Vagina (tissue), 2 donors: Measurements from ENCODE around the gene PITRM1.

Experiments
- POLR2A ChIP-seq, 2 donors: fragments of 450-650 bp; IDR thresholded peaks; one replicate each; pipeline ENCODE4 v1.6.1; 2017; ENCODE audit warnings: antibody characterized with exemption in 2 of 2, mild to moderate bottlenecking in 2 of 2, moderate library complexity in 2 of 2
- TF ChIP-seq, protein P1 (sequence below), 3 experiments: fragments of 450-650 bp in 2 of 3; fragments of 200-600 bp in 1 of 3; sonication (generic) in 1 of 3; IDR thresholded peaks; one replicate each; pipeline ENCODE4 v1.5.1; 2017 to 2019; ENCODE audit warnings: antibody characterized with exemption in 3 of 3, mild to moderate bottlenecking in 2 of 3, moderate library complexity in 2 of 3

- TF ChIP-seq, protein P1, sequence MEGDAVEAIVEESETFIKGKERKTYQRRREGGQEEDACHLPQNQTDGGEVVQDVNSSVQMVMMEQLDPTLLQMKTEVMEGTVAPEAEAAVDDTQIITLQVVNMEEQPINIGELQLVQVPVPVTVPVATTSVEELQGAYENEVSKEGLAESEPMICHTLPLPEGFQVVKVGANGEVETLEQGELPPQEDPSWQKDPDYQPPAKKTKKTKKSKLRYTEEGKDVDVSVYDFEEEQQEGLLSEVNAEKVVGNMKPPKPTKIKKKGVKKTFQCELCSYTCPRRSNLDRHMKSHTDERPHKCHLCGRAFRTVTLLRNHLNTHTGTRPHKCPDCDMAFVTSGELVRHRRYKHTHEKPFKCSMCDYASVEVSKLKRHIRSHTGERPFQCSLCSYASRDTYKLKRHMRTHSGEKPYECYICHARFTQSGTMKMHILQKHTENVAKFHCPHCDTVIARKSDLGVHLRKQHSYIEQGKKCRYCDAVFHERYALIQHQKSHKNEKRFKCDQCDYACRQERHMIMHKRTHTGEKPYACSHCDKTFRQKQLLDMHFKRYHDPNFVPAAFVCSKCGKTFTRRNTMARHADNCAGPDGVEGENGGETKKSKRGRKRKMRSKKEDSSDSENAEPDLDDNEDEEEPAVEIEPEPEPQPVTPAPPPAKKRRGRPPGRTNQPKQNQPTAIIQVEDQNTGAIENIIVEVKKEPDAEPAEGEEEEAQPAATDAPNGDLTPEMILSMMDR (IDR thresholded peaks at IDR 0.05), result no peak
- no peak for TF ChIP-seq POLR2A (IDR thresholded peaks at IDR 0.05)
Measured at GRCh38 chr10:3115685-3116084, 56.9 kb downstream of the PITRM1 start.
